CD4-positive, alpha-beta memory T cell (primary cell): Measurements from ENCODE around the gene C12orf56. TPM values are rescaled to one million over a fixed set of nuclear protein-coding genes. Genes with fewer than 3 reads are reported as not detected.
"Not testable (repeated sequence)": the region's sequence is repeated elsewhere in the genome, so short reads cannot be mapped to it uniquely, and the experiment has no call there.

Source experiments
- CTCF ChIA-PET: fragments of 350-600 bp; sonication (Branson Sonifier 250); formaldehyde crosslinking; loops from one replicate; lab custom pipeline; 2021; ENCODE audit warnings: inconsistent platforms; ENCODE audit not compliant: partially characterized antibody; lab: Charles Lee
- POLR2A ChIA-PET: fragments of 350-600 bp; sonication (Branson Sonifier 250); formaldehyde crosslinking; loops from one replicate; lab custom pipeline; 2021; ENCODE audit not compliant: partially characterized antibody; lab: Charles Lee
- DNase-seq, 5 donors: peaks; one replicate each; pipeline versions ENCODE4 v3.0.0 to v3.0.0-alpha.2; 2020 to 2022; ENCODE audit warnings: mixed read lengths in 1 of 5
- H3K27ac ChIP-seq: one replicate; pipeline ENCODE4 v1.7.0; 2013; ENCODE audit warnings: low read depth, low read length
- H3K27me3 ChIP-seq: 2 replicates; pipeline ENCODE4 v1.7.0; 2013; ENCODE audit warnings: mild to moderate bottlenecking, low read length, moderate library complexity; ENCODE audit not compliant: insufficient read depth
- H3K36me3 ChIP-seq: 2 replicates; pipeline ENCODE4 v1.7.0; 2013; ENCODE audit warnings: mild to moderate bottlenecking, low read length, moderate library complexity; ENCODE audit not compliant: insufficient read depth
- H3K4me1 ChIP-seq: 2 replicates; pipeline ENCODE4 v1.7.0; 2013; ENCODE audit warnings: mild to moderate bottlenecking, low read length, moderate library complexity; ENCODE audit not compliant: insufficient read depth
- H3K4me3 ChIP-seq, 2 donors: one replicate each; pipeline ENCODE4 v1.7.0; 2013; ENCODE audit warnings: low read length in 2 of 2, mild to moderate bottlenecking in 1 of 2
- H3K9me3 ChIP-seq, 2 donors: one replicate each; pipeline ENCODE4 v1.7.0; 2013; ENCODE audit warnings: low read length in 2 of 2, control low read depth in 1 of 2; ENCODE audit not compliant: control insufficient read depth in 1 of 2
- H3K27ac Mint-ChIP-seq, 7 donors: one replicate each; pipeline ENCODE4 v1.8.0; 2020 to 2021; ENCODE audit warnings: mixed read lengths in 7 of 7, mild to moderate bottlenecking in 6 of 7, inconsistent platforms in 3 of 7, moderate library complexity in 3 of 7
- H3K27me3 Mint-ChIP-seq, 2 donors: one replicate each; pipeline ENCODE4 v1.8.0; 2020 to 2021; ENCODE audit warnings: mixed read lengths in 2 of 2
- H3K36me3 Mint-ChIP-seq, 2 donors: one replicate each; pipeline ENCODE4 v1.8.0; 2020 to 2021; ENCODE audit warnings: mixed read lengths in 2 of 2, inconsistent platforms in 1 of 2, mild to moderate bottlenecking in 1 of 2
- H3K4me1 Mint-ChIP-seq, 4 donors: one replicate each; pipeline ENCODE4 v1.8.0; 2020 to 2021; ENCODE audit warnings: mixed read lengths in 4 of 4, mild to moderate bottlenecking in 1 of 4
- H3K4me3 Mint-ChIP-seq, 8 donors: one replicate each; pipeline ENCODE4 v1.8.0; 2020 to 2021; ENCODE audit warnings: mixed read lengths in 8 of 8, mild to moderate bottlenecking in 7 of 8, moderate library complexity in 6 of 8, inconsistent platforms in 3 of 8
- H3K9me3 Mint-ChIP-seq, 8 donors: one replicate each; pipeline ENCODE4 v1.8.0; 2020 to 2021; ENCODE audit warnings: mixed read lengths in 8 of 8, mild to moderate bottlenecking in 5 of 8, inconsistent platforms in 3 of 8, moderate library complexity in 1 of 8
- intact Hi-C: fragments of 100-400 bp; cut with micrococcal nuclease; formaldehyde crosslinking; loops from one replicate; pipeline ENCODE4 v1.15.1; 2023
- polyA plus RNA-seq, 2 donors: library from polyadenylated mRNA; unstranded; fragments of 300-500 nt; fragmentation: Illumina TruSeq; gene quantifications; one replicate each; pipeline ENCODE4 v1.2.3, GENCODE V29; 2021
- total RNA-seq, 2 experiments: library from RNA; stranded (reverse); gene quantifications; one replicate each; pipeline ENCODE4 v1.2.3, GENCODE V29; 2021

Gene C12orf56
- total and polyA plus RNA-seq, 4 experiments from 2014 or later, result not detected

DNA sequence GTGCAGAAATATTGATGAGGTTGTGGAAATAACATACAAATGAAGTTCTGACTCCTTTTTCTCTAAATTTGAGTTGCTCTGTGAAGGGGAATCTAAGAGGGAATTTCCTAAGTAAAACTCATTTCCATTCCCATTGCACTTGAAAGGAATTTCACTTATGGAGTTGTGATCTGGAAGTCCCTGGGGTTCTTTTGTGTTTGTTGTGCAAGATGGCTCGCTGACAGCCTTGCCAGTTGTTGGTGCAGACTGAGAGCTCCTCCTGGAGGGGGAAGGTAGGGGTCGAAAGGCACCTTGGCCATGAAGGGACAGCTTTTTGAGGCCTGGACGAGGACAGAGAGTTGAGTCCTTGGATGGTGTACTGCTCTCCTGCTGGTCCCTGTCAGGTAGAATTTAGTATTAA, 72.0 kb downstream of the C12orf56 start:
- H3K27ac ChIP-seq, result no peak overlapping the region
- no peaks in the 10 kb centered on the region for H3K27me3 ChIP-seq
- CTCF ChIA-PET, result no interaction called here
- H3K27me3 Mint-ChIP-seq, result peaks cover 2% of the 10 kb centered on the region in 2 donors
- H3K4me3 ChIP-seq, result no peak overlapping the region
- intact Hi-C loops, result no loop called here
- no peak overlapping the region for H3K4me3 Mint-ChIP-seq
- H3K9me3 ChIP-seq, result no peaks in the 10 kb centered on the region
- peaks cover 0 to 9% (median 0%) of the 10 kb centered on the region in 8 donors for H3K9me3 Mint-ChIP-seq
- no peaks in the 10 kb centered on the region for H3K4me1 ChIP-seq
- H3K27ac Mint-ChIP-seq, result peak overlapping the region in 2 of 7 donors; percentile 27 to 68
- no peak for DNase-seq
- no peaks in the 10 kb centered on the region for H3K4me1 Mint-ChIP-seq
- no peaks in the 10 kb centered on the region for H3K36me3 Mint-ChIP-seq
- H3K36me3 ChIP-seq, result no peaks in the 10 kb centered on the region
- POLR2A ChIA-PET, result no interaction called here

DNA sequence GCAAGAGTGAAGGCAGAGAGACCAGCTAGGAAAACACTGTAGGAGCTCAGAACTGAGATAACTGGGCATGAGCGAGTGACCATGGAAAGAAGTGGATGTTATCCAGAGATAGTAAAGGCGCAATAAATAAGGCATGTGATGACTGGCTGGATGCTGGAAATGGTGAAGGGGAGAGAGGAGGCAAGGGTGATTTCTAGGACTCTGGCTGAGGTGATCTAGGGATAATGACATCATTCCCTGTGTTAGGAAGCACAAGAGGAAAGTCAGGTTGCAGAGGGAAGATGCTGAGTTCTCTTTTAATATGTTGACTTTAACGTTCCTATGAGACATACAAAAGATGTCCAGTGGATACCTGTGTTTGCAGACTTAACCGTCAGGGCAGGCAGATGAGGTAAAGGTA, 78.7 kb downstream of the C12orf56 start:
- Histone ChIP-seq H3K4me3 (no peak overlapping the region), H3K4me1 (no peaks in the 10 kb centered on the region), H3K36me3 (no peaks in the 10 kb centered on the region), H3K27ac (no peak overlapping the region), H3K27me3 (no peaks in the 10 kb centered on the region), H3K9me3 (no peaks in the 10 kb centered on the region)
- intact Hi-C loops, result no loop called here
- Mint-ChIP-seq H3K27me3 (peaks cover 0 to 2% of the 10 kb centered on the region in 2 donors), H3K27ac (no peak overlapping the region), H3K9me3 (no peaks in the 10 kb centered on the region), H3K4me1 (no peaks in the 10 kb centered on the region), H3K36me3 (no peaks in the 10 kb centered on the region), H3K4me3 (no peak overlapping the region)
- DNase-seq, result no peak
- POLR2A ChIA-PET, result no interaction called here
- CTCF ChIA-PET, result no interaction called here

- H3K4me3 Mint-ChIP-seq, result no peak overlapping the region
- Histone ChIP-seq H3K4me1 (no peaks in the 10 kb centered on the region), H3K36me3 (no peaks in the 10 kb centered on the region), H3K27ac (no peak overlapping the region), H3K4me3 (no peak overlapping the region), H3K9me3 (no peaks in the 10 kb centered on the region), H3K27me3 (no peaks in the 10 kb centered on the region)
- intact Hi-C loops, result no loop called here
- no peak for DNase-seq
- CTCF ChIA-PET, result no interaction called here
- POLR2A ChIA-PET, result no interaction called here
- H3K36me3 Mint-ChIP-seq, result no peaks in the 10 kb centered on the region
- H3K27ac Mint-ChIP-seq, result no peak overlapping the region
- H3K4me1 Mint-ChIP-seq, result no peaks in the 10 kb centered on the region
- no peaks in the 10 kb centered on the region for H3K9me3 Mint-ChIP-seq
- H3K27me3 Mint-ChIP-seq, result peaks cover 2 to 4% of the 10 kb centered on the region in 2 donors
These were observed 86.0 kb downstream of the C12orf56 start for GRCh38 chr12:64304571-64304970.

GRCh38 chr12:64299628-64300027, 90.9 kb downstream of the C12orf56 start:
- no peak overlapping the region for H3K4me3 Mint-ChIP-seq
- no peak overlapping the region for H3K27ac Mint-ChIP-seq
- H3K36me3 Mint-ChIP-seq, result no peaks in the 10 kb centered on the region
- CTCF ChIA-PET, result no interaction called here
- no peaks in the 10 kb centered on the region for H3K9me3 Mint-ChIP-seq
- H3K27ac ChIP-seq, result no peak overlapping the region
- H3K9me3 ChIP-seq, result no peaks in the 10 kb centered on the region
- no peak overlapping the region for H3K4me3 ChIP-seq
- H3K27me3 ChIP-seq, result no peaks in the 10 kb centered on the region
- no peaks in the 10 kb centered on the region for H3K36me3 ChIP-seq
- intact Hi-C loops, result no loop called here
- H3K4me1 Mint-ChIP-seq, result no peaks in the 10 kb centered on the region
- POLR2A ChIA-PET, result no interaction called here
- DNase-seq, result no peak
- no peaks in the 10 kb centered on the region for H3K4me1 ChIP-seq
- H3K27me3 Mint-ChIP-seq, result peaks cover 0 to 6% of the 10 kb centered on the region in 2 donors

GRCh38 chr12:64296301-64296700, 94.3 kb downstream of the C12orf56 start:
- Histone ChIP-seq H3K27ac (no peak overlapping the region), H3K27me3 (no peaks in the 10 kb centered on the region), H3K9me3 (no peaks in the 10 kb centered on the region), H3K4me1 (no peaks in the 10 kb centered on the region), H3K36me3 (no peaks in the 10 kb centered on the region), H3K4me3 (no peak overlapping the region)
- ChIA-PET POLR2A (no interaction called here), CTCF (interaction anchor here (1.4 kb wide), 1 partner anchor 10 kb away, joined by 3 read pairs; no protein-coding TSS in a partner anchor)
- H3K27me3 Mint-ChIP-seq, result peaks cover 2 to 6% of the 10 kb centered on the region in 2 donors
- H3K4me1 Mint-ChIP-seq, result peaks cover 0 to 3% (median 0%) of the 10 kb centered on the region in 4 donors
- H3K4me3 Mint-ChIP-seq, result no peak overlapping the region
- no peak for DNase-seq
- no peak overlapping the region for H3K27ac Mint-ChIP-seq
- peaks cover 0 to 5% (median 0%) of the 10 kb centered on the region in 8 donors for H3K9me3 Mint-ChIP-seq
- no peaks in the 10 kb centered on the region for H3K36me3 Mint-ChIP-seq
- intact Hi-C loops, result no loop called here

DNA sequence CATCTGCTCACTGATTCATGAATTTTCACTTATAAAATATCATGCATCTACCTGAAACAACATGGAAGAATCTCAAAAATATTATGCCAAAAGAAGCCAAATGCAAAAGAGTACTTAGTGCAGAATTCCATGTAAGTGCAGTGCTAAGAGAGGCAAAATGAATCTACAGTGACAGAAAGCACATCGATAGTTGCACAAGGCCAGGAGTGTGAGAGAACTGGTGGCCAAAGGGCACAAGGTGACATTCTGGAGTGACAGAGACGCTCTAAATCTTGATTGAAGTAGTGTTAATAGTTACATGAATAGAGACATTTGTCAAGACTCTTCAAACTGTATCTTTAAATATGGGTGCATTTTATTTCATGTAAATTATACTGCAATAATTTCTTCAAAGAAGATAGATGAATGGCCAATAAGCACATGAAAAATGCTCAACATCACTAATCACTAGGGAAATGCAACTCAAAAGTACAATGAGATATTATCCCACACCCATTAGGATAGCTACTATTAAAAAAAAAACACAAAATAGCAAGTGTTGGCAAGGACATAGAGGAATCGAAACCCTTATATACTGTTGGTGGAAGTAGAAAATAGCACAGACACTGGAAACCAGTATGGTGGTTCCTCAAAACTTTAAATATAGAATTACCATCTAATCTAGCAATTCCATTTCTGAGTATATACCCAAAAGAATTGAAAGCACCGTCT, 96.7 kb downstream of the C12orf56 start:
- Histone ChIP-seq H3K9me3 (no peaks in the 10 kb centered on the region), H3K4me3 (no peak overlapping the region), H3K27me3 (no peaks in the 10 kb centered on the region), H3K36me3 (no peaks in the 10 kb centered on the region), H3K27ac (no peak overlapping the region), H3K4me1 (no peaks in the 10 kb centered on the region)
- intact Hi-C loops, result no loop called here
- CTCF ChIA-PET, result no interaction called here
- POLR2A ChIA-PET, result no interaction called here
- DNase-seq, result no peak
- Mint-ChIP-seq H3K36me3 (no peaks in the 10 kb centered on the region), H3K27ac (no peak overlapping the region), H3K4me3 (no peak overlapping the region), H3K27me3 (peaks cover 2 to 3% of the 10 kb centered on the region in 2 donors), H3K9me3 (peaks cover 0 to 5% (median 0%) of the 10 kb centered on the region in 8 donors), H3K4me1 (peaks cover 0 to 3% (median 0%) of the 10 kb centered on the region in 4 donors)

DNA sequence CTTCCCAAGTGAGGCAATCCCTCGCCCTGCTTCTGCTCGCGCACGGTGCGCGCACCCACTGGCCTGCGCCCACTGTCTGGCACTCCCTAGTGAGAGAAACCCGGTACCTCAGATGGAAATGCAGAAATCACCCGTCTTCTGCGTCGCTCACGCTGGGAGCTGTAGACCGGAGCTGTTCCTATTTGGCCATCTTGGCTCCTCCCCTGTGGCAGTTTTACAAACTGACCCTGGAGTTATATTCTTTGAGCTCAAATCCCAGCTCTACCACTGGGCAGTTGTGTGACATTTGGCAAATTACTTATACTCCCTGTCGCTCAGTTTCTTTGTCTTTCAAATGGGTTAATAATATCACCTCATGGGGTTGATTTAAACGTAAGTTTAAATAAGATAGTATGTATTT, 97.4 kb downstream of the C12orf56 start:
- CTCF ChIA-PET, H3K27me3 ChIP-seq, POLR2A ChIA-PET, H3K36me3 Mint-ChIP-seq, DNase-seq, H3K27ac ChIP-seq, H3K4me3 Mint-ChIP-seq, H3K36me3 ChIP-seq, H3K27me3 Mint-ChIP-seq, H3K9me3 ChIP-seq, H3K4me1 Mint-ChIP-seq, intact Hi-C loops, H3K9me3 Mint-ChIP-seq, H3K4me3 ChIP-seq, H3K4me1 ChIP-seq: not testable (repeated sequence)
- H3K27ac Mint-ChIP-seq, result peak overlapping the region in 1 of 7 donors; percentile 69
